GM18505 (cell line): ENCODE data around the gene TNS2.
A peak's percentile ranks its signal among the peaks of the same experiment; 100 is the strongest.
"Not testable (repeated sequence)": the region's sequence is repeated elsewhere in the genome, so short reads cannot be mapped to it uniquely, and the experiment has no call there.

Experiments
- ATAC-seq: cut with Tn5 transposase; IDR thresholded peaks from one replicate; pipeline ENCODE4 v1.9.1; 2021; ENCODE audit not compliant: unreplicated experiment
- POLR2A ChIP-seq: IDR thresholded peaks from 4 replicates; pipeline ENCODE4 v1.6.1; 2011; ENCODE audit warnings: borderline replicate concordance; ENCODE audit not compliant: insufficient read depth, insufficient read length; ENCODE audit errors: extremely low read depth

The TNS2 gene

GRCh38 chr12:53014709-53015108 lies 35.2 kb upstream of the TNS2 start:
- no peak for TF ChIP-seq POLR2A
- no peak for ATAC-seq

GRCh38 chr12:53025250-53025649 lies 24.6 kb upstream of the TNS2 start:
- TF ChIP-seq POLR2A = no peak
- ATAC-seq = no peak

DNA sequence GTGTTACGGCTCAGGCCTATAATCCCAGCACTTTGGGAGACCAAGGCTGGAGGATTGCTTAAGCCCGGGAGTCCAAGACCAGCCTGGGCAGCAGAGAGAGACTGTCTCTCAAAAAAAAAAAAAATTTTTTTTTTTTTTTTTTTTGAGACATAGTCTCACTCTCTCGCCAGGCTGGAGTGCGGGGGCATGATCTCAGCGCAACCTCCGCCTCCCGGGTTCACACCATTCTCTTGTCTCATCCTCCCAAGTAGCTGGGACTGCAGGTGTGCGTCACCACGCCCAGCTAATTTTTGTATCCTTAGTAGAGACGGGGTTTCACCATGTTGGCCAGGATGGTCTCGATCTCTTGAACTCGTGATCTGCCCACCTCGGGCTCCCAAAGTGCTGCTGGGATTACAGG lies 22.9 kb upstream of the TNS2 start:
- ATAC-seq = not testable (repeated sequence)

- TF ChIP-seq POLR2A = no peak
- ATAC-seq = no peak
Observed at GRCh38 chr12:53031616-53032015, 18.2 kb upstream of the TNS2 start.

- not testable (repeated sequence) for ATAC-seq
Observed at GRCh38 chr12:53033832-53034231, 16.0 kb upstream of the TNS2 start.

GRCh38 chr12:53034459-53034858 lies 15.4 kb upstream of the TNS2 start:
- no peak for TF ChIP-seq POLR2A
- no peak for ATAC-seq

DNA sequence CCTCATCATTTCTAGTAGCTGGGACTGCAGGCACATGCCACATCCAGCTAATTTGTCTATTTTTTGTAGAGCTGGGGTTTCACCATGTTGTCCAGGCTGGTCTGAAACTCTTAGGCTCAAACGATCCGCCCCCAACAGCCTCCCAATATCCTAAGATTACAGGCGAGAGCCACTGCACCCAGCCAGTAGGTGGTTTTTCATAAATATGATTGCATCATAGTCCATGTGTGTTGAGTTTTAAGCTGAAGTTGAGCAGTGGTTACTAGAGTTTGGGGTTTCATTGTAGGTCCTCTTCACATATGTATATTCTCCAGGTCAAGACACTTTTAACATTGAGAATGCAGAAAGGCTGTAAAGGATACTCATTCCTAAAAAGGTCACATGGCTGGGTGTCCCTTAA lies 13.1 kb upstream of the TNS2 start:
- TF ChIP-seq POLR2A = no peak
- no peak for ATAC-seq

DNA sequence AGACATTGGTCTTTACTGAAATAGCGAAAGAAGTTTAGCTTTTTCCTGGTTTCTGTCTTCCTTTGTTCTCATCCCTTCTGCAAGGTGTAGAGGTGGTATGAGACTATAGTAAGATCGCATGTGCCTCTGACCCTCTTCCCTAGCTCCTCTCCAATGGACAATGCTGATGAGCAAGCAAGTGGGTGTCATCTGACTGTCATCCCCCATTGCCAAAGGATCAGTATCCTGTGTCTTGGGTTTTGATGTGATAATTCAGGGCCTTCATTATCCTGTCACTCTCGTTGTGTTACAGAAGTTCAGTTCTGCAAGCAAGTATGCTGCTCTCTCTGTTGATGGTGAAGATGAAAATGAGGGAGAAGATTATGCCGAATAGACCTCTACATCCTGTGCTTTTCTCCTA lies 10.0 kb upstream of the TNS2 start:
- TF ChIP-seq POLR2A = no peak
- ATAC-seq = no peak

GRCh38 chr12:53042607-53043454 lies 7.0 kb upstream of the TNS2 start:
- ATAC-seq = no peak
- TF ChIP-seq POLR2A = peak; percentile 8

DNA sequence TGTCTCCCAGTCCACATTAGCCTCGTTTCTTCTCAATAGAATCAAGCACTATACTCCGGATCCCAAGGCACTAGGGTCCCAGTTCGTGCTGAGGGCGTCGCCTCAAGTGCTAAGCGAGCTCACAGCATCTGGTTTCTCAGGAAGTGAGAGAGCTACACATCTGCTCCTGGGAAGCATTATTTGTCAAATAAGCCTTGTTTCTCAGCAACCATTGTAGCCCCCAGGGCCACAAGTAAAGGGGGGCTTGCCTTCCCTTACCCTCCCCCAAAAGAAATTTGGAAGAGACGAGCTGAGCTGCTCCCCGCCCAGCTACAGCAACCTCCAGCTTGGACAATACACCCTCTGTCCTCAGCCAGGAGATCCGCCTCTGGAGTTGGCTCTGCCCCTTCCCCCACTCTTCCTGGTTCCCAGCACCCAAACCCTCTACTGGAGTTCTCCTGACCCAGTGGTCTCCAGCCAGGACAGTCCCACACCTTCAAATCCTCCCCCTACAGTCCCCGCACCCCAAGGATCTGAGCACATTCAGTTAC lies 5.7 kb upstream of the TNS2 start:
- ATAC-seq = no peak
- no peak for TF ChIP-seq POLR2A

- no peak for TF ChIP-seq POLR2A
- ATAC-seq = no peak
Observed at GRCh38 chr12:53044896-53045695, 4.8 kb upstream of the TNS2 start.

- no peak for TF ChIP-seq POLR2A
- ATAC-seq = no peak
Observed at GRCh38 chr12:53045696-53046045, 4.2 kb upstream of the TNS2 start.

DNA sequence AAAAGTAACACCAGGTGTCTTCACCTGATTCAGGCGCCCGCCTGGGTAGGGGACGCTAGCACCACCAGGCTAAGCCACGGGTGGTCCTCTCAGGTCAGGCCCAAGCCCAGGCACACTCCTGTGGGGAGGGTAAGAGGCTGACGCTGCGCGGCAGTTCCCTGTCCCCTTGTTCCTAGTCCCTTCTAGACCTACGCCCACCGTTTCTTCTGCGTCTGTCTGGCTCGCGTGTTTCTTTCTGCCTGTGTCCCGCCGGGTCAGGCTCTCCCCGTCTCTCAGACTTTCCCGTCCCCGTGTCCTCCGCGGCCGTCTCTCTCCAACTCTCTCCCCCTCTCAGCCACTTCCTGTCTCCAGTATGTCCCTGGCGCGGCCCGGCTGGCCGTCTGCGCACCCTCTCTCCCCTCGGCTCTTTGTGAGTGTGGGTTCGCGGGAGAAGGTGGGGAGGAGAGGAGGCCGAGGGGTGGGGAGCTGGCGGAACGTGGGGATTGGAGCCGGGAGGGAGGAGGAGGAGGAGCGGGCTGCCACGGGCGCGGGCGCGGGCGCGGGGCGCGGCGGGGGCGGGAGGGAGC lies 3.1 kb upstream of the TNS2 start:
- ATAC-seq = peak; percentile 34
- no peak for TF ChIP-seq POLR2A
